B cell (primary cell): Measurements from ENCODE around the gene TYW1.
"Not testable (repeated sequence)": the region's sequence is repeated elsewhere in the genome, so short reads cannot be mapped to it uniquely, and the experiment has no call there.

Experiments used
- CTCF ChIP-seq: fragments of 200-600 bp; IDR thresholded peaks from one replicate; pipeline ENCODE4 v1.8.0; 2022; ENCODE audit warnings: antibody characterized with exemption, mild to moderate bottlenecking
- EZH2 ChIP-seq: IDR thresholded peaks from 2 replicates; pipeline ENCODE4 v1.6.1; 2012; ENCODE audit warnings: borderline replicate concordance, low read depth, mild to moderate bottlenecking, moderate library complexity, low read length; ENCODE audit not compliant: insufficient read depth, poor library complexity, severe bottlenecking

GRCh38 chr7:67242871-67243270, 246.2 kb downstream of the TYW1 start:
- TF ChIP-seq CTCF, EZH2: not testable (repeated sequence)
